Measurements from ENCODE around the gene PRKG1. TPM values are rescaled to one million over a fixed set of nuclear protein-coding genes. Genes with fewer than 3 reads are reported as not detected.

PRKG1 gene
- total and polyA plus RNA-seq, 2 of the 8 experiments (the other 6 are each of a cell fraction or from before 2014, with no cell fraction given) = 4.2 to 15.2 TPM

- Histone ChIP-seq H3K27ac (ENCODE audit: low read depth, low read length) (no peak overlapping the region), H4K8ac (ENCODE audit: extremely low read depth, insufficient read depth, low read length) (no peak overlapping the region), H3K23ac (ENCODE audit: insufficient read length) (no peak overlapping the region), H2BK15ac (ENCODE audit: low read length) (no peak overlapping the region), H3K79me1 (ENCODE audit: low read depth, low read length) (no peaks in the 10 kb centered on the region), H3K4me2 (ENCODE audit: insufficient read depth in 1 of 2, low read depth in 2 of 2, low read length in 2 of 2) (no peak overlapping the region), H2AK5ac (ENCODE audit: low read depth, low read length) (no peak overlapping the region), H3K14ac (ENCODE audit: insufficient read length) (no peak overlapping the region), H3K27me3 (replicated peaks in 1 of 4; ENCODE audit: control insufficient read depth in 3 of 4, extremely low read depth in 1 of 4, insufficient read depth in 3 of 4, low read length in 3 of 4) (no peaks in the 10 kb centered on the region), H4K91ac (replicated peaks; ENCODE audit: insufficient read length, low read length) (no peak overlapping the region), H3K23me2 (ENCODE audit: low read depth, low read length) (no peaks in the 10 kb centered on the region), H4K5ac (ENCODE audit: insufficient read length, low read depth, low read length) (no peak overlapping the region), H3K4me3 (ENCODE audit: extremely low read depth in 1 of 4, insufficient read depth in 2 of 4, low read depth in 3 of 4, low read length in 4 of 4) (no peak overlapping the region), H3K18ac (ENCODE audit: extremely low read depth, low read length) (no peak overlapping the region), H3K79me2 (ENCODE audit: control insufficient read depth in 1 of 2, insufficient read depth in 2 of 2, low read length in 2 of 2) (no peaks in the 10 kb centered on the region), H2BK5ac (ENCODE audit: low read depth, low read length) (no peak overlapping the region), H3K9me3 (ENCODE audit: insufficient read depth in 2 of 2, low read depth in 1 of 2, low read length in 1 of 2) (no peaks in the 10 kb centered on the region), H3K36me3 (ENCODE audit: control insufficient read depth in 2 of 4, insufficient read depth in 4 of 4, low read length in 3 of 4) (no peaks in the 10 kb centered on the region), H3K56ac (replicated peaks; ENCODE audit: insufficient read length, low read depth, low read length) (no peak overlapping the region), H2BK12ac (ENCODE audit: low read depth, low read length) (no peak overlapping the region), H3K9ac (replicated peaks in 1 of 4; ENCODE audit: extremely low read depth in 1 of 4, low read depth in 3 of 4, low read length in 3 of 4) (no peak overlapping the region), H2BK20ac (ENCODE audit: low read length) (no peak overlapping the region), H2BK120ac (replicated peaks; ENCODE audit: low read depth, low read length) (no peak overlapping the region), H4K20me1 (replicated peaks in 1 of 2; ENCODE audit: control insufficient read depth in 1 of 2, insufficient read depth in 2 of 2, low read length in 2 of 2) (no peaks in the 10 kb centered on the region), H3K4ac (replicated peaks; ENCODE audit: insufficient read length, low read depth, low read length) (no peak overlapping the region), H2AFZ (ENCODE audit: low read length) (no peak overlapping the region), H3K4me1 (replicated peaks in 1 of 4; ENCODE audit: control insufficient read depth in 3 of 4, insufficient read depth in 4 of 4, low read length in 3 of 4) (peaks cover 0 to 5% (median 2%) of the 10 kb centered on the region in 4 experiments; a peak in 2 of 7 replicates)
- ChIA-PET CTCF (ENCODE audit: partially characterized antibody) (interaction anchor here (1.0 kb wide), 1 partner anchor 11 kb away, joined by 3 read pairs; no protein-coding TSS in a partner anchor), POLR2A (ENCODE audit: partially characterized antibody) (interaction anchor here (0.6 to 1.2 kb wide), 2 partner anchors 208 to 812 kb away, joined by 3 read pairs; no protein-coding TSS in a partner anchor)
- WGBS, 2 experiments (ENCODE audit: extremely low coverage in 1 of 2, insufficient coverage in 1 of 2, insufficient read length in 1 of 2, insufficient replicate concordance in 2 of 2, low coverage in 1 of 2, low lambda C conversion rate in 2 of 2, missing lambda C conversion rate in 1 of 2) = 87% methylated on average over 4 of the region's 4 CpGs; no CpG with 5 or more reads in 1 of the 2 experiments
- FAIRE-seq (no peak), DNase-seq (ENCODE audit: low read depth in 1 of 2, low spot score in 2 of 2) (no peak)
- TF ChIP-seq EP300 (IDR thresholded peaks at IDR 0.05; ENCODE audit: borderline replicate concordance in 1 of 2, low read depth in 2 of 2, low read length in 2 of 2) = no peak
These were observed 1194.9 kb downstream of the PRKG1 start for GRCh38 chr10:52269233-52269632.

All from H1 (cell line).